Tibial nerve (tissue), 4 donors: ENCODE results near the gene LENG8. TPM values are rescaled to one million over a fixed set of nuclear protein-coding genes. Genes with fewer than 3 reads are reported as not detected.
A peak's percentile ranks its signal among the peaks of the same experiment; 100 is the strongest.

Experiments
- DNase-seq, 2 donors: peaks; one replicate each; pipeline ENCODE4 v3.0.0-alpha.2; 2019; ENCODE audit warnings: low spot score in 2 of 2
- H3K27ac ChIP-seq, 4 donors: fragments of 200-600 bp; sonication (generic) in 3 of 4; one replicate each; pipeline ENCODE4 v1.5.1; 2017 to 2019; ENCODE audit warnings: mild to moderate bottlenecking in 1 of 4
- H3K27me3 ChIP-seq, 2 donors: fragments of 200-600 bp; sonication (generic) in 1 of 2; one replicate each; pipeline versions ENCODE4 v1.5.1 to v1.6.0; 2017 to 2019
- H3K36me3 ChIP-seq, 3 donors: fragments of 200-600 bp; sonication (generic); one replicate each; pipeline ENCODE4 v1.5.1; 2018 to 2019
- H3K4me1 ChIP-seq, 4 donors: fragments of 200-600 bp; sonication (generic) in 3 of 4; one replicate each; pipeline ENCODE4 v1.5.1; 2017 to 2019
- H3K4me3 ChIP-seq, 4 donors: fragments of 200-600 bp; sonication (generic) in 3 of 4; one replicate each; pipeline ENCODE4 v1.5.1; 2017 to 2019; ENCODE audit warnings: mild to moderate bottlenecking in 1 of 4, moderate library complexity in 1 of 4
- H3K9me3 ChIP-seq, 4 donors: fragments of 200-600 bp; sonication (generic) in 3 of 4; one replicate each; pipeline ENCODE4 v1.5.1; 2017 to 2019
- EP300 ChIP-seq, 2 donors: sonication (generic); formaldehyde crosslinking; IDR thresholded peaks; one replicate each; pipeline ENCODE4 v1.6.1; 2017; ENCODE audit warnings: antibody characterized with exemption in 2 of 2, mild to moderate bottlenecking in 1 of 2
- POLR2A ChIP-seq, 2 donors: fragments of 450-650 bp; IDR thresholded peaks; one replicate each; pipeline ENCODE4 v1.6.1; 2017; ENCODE audit warnings: antibody characterized with exemption in 2 of 2, mild to moderate bottlenecking in 2 of 2, moderate library complexity in 2 of 2
- WGBS, 2 donors: methylation state at CpG; one replicate each; pipeline ENCODE4 v1.1.5; 2018; 5-methylcytosine and 5-hydroxymethylcytosine counted together
- total RNA-seq, 4 donors: library from RNA; depleted of rRNA; stranded (reverse); fragments of >200 nt; gene quantifications; one replicate each; pipeline ENCODE4 v1.1.0, GENCODE V29; 2016
- TF ChIP-seq, protein P1 (sequence below), 5 experiments: fragments of 200-600 bp in 3 of 5; fragments of 450-650 bp in 2 of 5; sonication (generic) in 3 of 5; IDR thresholded peaks; one replicate each; pipeline ENCODE4 v1.5.1; 2016 to 2019; ENCODE audit warnings: antibody characterized with exemption in 5 of 5, mild to moderate bottlenecking in 3 of 5, moderate library complexity in 2 of 5

The LENG8 gene
- total RNA-seq, 4 donors from 2014 or later: 189 to 389 (median 285) TPM

DNA sequence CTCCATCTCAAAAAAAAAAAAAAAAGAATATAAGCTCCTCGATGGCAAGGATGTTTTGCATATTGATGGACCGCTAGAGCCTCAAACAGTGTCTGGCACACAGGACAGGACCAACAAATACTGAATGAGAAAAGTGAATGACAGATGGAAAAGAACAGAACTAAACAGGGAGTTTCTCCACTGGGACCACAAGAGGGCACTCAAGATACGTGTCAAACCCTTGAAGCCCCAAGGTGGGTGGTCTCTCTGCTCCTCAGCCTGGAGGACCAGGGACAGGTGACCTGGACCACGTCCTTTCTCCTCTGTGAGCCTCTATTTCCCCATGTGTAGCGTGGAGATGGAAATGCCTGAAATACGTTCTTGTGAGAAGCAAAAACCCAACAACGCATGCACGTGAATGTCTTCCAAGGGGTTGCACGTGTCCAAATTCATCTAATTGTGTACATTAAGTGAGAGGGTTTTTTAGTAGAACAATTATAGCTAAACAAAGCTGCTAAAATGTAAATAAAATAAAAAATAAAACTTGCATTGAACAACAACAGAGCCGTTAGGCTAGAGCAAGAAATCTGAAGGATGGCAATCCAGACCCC is 29.8 kb downstream of the LENG8 start:
- Histone ChIP-seq H3K4me3 (no peak overlapping the region), H3K27ac (no peak overlapping the region), H3K9me3 (no peaks in the 10 kb centered on the region), H3K36me3 (no peaks in the 10 kb centered on the region), H3K27me3 (peaks cover 0 to 13% of the 10 kb centered on the region in 2 donors), H3K4me1 (peaks cover 0 to 10% (median 2%) of the 10 kb centered on the region in 4 donors)
- TF ChIP-seq POLR2A (IDR thresholded peaks at IDR 0.05): no peak
- no peak for TF ChIP-seq EP300 (IDR thresholded peaks at IDR 0.05)
- TF ChIP-seq, protein P1, sequence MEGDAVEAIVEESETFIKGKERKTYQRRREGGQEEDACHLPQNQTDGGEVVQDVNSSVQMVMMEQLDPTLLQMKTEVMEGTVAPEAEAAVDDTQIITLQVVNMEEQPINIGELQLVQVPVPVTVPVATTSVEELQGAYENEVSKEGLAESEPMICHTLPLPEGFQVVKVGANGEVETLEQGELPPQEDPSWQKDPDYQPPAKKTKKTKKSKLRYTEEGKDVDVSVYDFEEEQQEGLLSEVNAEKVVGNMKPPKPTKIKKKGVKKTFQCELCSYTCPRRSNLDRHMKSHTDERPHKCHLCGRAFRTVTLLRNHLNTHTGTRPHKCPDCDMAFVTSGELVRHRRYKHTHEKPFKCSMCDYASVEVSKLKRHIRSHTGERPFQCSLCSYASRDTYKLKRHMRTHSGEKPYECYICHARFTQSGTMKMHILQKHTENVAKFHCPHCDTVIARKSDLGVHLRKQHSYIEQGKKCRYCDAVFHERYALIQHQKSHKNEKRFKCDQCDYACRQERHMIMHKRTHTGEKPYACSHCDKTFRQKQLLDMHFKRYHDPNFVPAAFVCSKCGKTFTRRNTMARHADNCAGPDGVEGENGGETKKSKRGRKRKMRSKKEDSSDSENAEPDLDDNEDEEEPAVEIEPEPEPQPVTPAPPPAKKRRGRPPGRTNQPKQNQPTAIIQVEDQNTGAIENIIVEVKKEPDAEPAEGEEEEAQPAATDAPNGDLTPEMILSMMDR (IDR thresholded peaks at IDR 0.05): peak; percentile 11 to 58 (median 52)
- no peak for DNase-seq
- 16 to 20% methylated on average over 10 of the region's 10 CpGs for WGBS, 2 donors

DNA sequence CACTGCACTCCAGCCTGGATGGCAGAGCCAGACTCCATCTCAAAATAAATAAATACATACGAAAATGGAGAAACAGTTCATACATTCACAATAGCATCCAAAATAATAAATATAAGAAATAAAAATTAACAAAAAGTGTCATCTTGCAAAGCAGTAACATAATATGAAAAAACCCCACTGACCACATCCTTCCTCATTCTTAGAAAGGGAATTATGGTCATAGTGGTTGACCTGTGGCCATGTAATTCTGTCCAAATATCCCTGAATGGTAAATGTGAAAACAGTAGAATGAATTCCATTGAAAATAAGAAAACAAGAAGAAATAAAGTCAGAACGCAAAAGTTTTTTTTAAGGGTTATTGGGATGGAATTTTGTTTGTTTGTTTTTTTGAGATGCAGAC is 31.1 kb downstream of the LENG8 start:
- H3K27me3 ChIP-seq: peaks cover 0 to 25% of the 10 kb centered on the region in 2 donors
- TF ChIP-seq, protein P1 (IDR thresholded peaks at IDR 0.05): no peak
- TF ChIP-seq EP300 (IDR thresholded peaks at IDR 0.05) (no peak), POLR2A (IDR thresholded peaks at IDR 0.05) (no peak)
- 68 to 72% methylated on average over 2 of the region's 2 CpGs for WGBS, 2 donors
- H3K4me1 ChIP-seq: peaks cover 0 to 8% (median 0%) of the 10 kb centered on the region in 4 donors
- H3K36me3 ChIP-seq: no peaks in the 10 kb centered on the region
- no peak for DNase-seq
- H3K9me3 ChIP-seq: no peaks in the 10 kb centered on the region
- no peak overlapping the region for H3K4me3 ChIP-seq
- H3K27ac ChIP-seq: no peak overlapping the region

DNA sequence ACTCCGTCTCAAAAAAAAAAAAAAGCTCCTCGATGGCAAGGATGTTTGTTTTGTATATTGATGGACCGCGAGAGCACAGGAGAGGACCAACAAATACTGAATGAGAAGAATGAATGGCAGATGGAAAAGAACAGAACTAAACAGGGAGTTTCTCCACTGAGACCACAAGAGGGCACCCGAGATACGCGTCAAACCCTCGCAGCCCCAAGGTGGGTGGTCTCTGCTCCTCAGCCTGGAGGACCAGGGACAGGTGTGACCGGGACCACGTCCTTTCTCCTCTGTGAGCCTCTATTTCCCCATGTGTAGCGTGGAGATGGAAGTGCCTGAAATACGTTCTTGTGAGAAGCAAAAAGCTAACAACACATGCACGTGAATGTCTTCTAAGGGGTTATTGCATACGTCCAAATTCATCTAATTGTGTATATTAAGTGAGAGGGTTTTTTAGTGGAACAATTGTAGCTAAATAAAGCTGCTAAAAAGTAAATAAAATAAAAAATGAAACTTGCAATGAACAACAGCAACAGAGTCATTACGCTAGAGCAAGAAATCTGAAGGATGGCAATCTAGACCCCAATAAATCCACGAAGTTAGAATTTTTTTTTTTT is 32.4 kb downstream of the LENG8 start:
- peaks cover 0 to 8% (median 0%) of the 10 kb centered on the region in 4 donors for H3K4me1 ChIP-seq
- no peak overlapping the region for H3K4me3 ChIP-seq
- TF ChIP-seq, protein P1 (IDR thresholded peaks at IDR 0.05): peak; percentile 47 to 72 (median 55)
- TF ChIP-seq EP300 (IDR thresholded peaks at IDR 0.05): no peak
- H3K36me3 ChIP-seq: no peaks in the 10 kb centered on the region
- H3K27ac ChIP-seq: no peak overlapping the region
- no peaks in the 10 kb centered on the region for H3K9me3 ChIP-seq
- no peak for DNase-seq
- peaks cover 0 to 25% of the 10 kb centered on the region in 2 donors for H3K27me3 ChIP-seq
- 12 to 13% methylated on average over 16 of the region's 16 CpGs for WGBS, 2 donors

DNA sequence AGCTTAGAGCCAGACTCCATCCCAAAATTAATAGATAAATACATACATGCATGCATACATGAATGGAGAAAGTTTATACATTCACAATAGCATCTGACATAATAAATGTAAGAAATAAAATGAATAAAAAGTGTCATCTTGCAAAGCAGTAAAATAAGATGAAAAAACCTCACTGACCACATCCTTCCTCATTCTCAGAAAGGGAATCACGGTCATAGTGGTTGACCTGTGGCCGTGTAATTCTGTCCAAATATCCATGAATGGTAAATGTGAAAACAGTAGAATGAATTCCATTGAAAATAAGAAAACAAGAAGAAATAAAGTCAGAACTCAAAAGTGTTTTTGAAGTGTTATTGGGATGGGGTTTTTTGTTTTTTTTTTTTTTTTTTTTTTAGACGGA is 33.9 kb downstream of the LENG8 start:
- DNase-seq: no peak
- no peaks in the 10 kb centered on the region for H3K9me3 ChIP-seq
- WGBS, 2 donors: 49 to 63% methylated on average over 3 of the region's 3 CpGs
- TF ChIP-seq, protein P1 (IDR thresholded peaks at IDR 0.05): no peak
- TF ChIP-seq EP300 (IDR thresholded peaks at IDR 0.05) (no peak), POLR2A (IDR thresholded peaks at IDR 0.05) (no peak)
- H3K36me3 ChIP-seq: no peaks in the 10 kb centered on the region
- H3K4me1 ChIP-seq: peaks cover 0 to 8% (median 0%) of the 10 kb centered on the region in 4 donors
- no peak overlapping the region for H3K27ac ChIP-seq
- peaks cover 0 to 18% of the 10 kb centered on the region in 2 donors for H3K27me3 ChIP-seq
- no peak overlapping the region for H3K4me3 ChIP-seq

DNA sequence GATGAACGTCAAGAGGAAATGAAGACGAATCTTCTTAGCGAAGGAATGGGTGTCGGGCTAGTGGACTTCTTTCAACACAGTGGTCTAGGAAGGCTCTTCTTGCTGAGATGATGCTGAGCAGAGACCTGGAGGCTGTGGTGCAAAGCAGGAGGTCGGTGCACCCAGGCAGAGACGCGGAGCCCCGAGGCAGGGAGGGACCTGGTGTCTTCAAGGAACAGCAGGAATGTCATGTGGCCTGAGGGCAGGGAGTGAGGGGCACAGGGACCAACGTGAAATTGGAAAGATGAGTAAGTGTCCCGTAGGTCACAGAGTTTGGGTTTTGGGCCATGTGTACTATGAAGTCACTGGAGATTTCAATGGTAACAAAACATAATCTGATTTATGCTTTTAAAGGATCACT is 35.5 kb downstream of the LENG8 start:
- no peak for TF ChIP-seq POLR2A (IDR thresholded peaks at IDR 0.05)
- no peak for TF ChIP-seq EP300 (IDR thresholded peaks at IDR 0.05)
- TF ChIP-seq, protein P1 (IDR thresholded peaks at IDR 0.05): no peak
- H3K27ac ChIP-seq: no peak overlapping the region
- no peaks in the 10 kb centered on the region for H3K9me3 ChIP-seq
- WGBS, 2 donors: 81 to 82% methylated on average over 10 of the region's 10 CpGs
- no peaks in the 10 kb centered on the region for H3K36me3 ChIP-seq
- H3K4me1 ChIP-seq: peaks cover 0 to 8% (median 0%) of the 10 kb centered on the region in 4 donors
- no peak overlapping the region for H3K4me3 ChIP-seq
- DNase-seq: no peak
- H3K27me3 ChIP-seq: peaks cover 0 to 16% of the 10 kb centered on the region in 2 donors
